ENCODE data around the gene LRCH4. TPM values are rescaled to one million over a fixed set of nuclear protein-coding genes. Genes with fewer than 3 reads are reported as not detected.

LRCH4 gene
- total and polyA plus RNA-seq, 9 of the 15 experiments (the other 6 are each of a cell fraction or from before 2014, with no cell fraction given), result 0.06 to 63.3 (median 15.0) TPM

DNA sequence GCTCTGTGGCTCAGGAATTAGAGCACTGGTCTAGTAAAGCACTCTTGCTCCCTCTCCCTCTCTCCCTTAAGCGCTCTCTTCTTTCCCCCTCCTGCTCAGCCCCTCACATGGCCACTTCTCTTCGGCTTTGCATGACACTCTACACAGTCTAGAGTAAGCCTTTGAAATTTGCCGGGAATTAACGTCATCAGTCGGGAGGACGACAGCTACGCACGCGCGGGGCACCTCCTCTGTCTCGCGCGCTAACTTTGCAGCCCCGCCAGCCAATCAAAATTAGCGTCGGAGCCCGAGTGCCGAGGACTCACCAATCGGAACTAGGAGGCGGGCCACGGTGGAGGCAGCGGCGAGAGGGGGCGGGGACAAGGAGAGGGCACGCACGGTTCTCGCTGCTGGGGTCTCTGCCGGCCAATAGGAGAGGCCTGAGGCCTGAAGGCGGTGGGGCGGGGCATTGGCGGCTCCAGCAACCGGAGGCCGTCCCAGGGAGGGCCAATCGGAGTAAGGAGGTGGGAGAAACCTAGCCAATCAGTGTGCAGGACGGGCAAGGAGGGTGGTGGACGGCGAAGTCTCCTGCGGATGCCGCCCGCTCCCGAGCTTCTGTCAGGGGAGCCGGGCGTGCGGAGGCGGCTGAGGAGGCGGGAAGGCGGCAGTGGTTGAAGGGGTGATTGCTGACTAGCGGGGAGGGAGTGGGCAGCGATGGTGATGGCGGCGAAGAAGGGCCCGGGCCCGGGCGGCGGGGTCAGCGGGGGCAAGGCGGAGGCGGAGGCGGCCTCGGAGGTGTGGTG is 47.1 kb downstream of the LRCH4 start, which contains the start of gene AGFG2 (continued):
- peak; percentile 79 for TF ChIP-seq MXD1 (CRISPR knock-in tag; IDR thresholded peaks at IDR 0.05; ENCODE audit: borderline replicate concordance, poor library complexity, severe bottlenecking)
- no peak for TF ChIP-seq ZNF717 (CRISPR knock-in tag; IDR thresholded peaks at IDR 0.05)
- TF ChIP-seq RB1 (IDR thresholded peaks at IDR 0.05; ENCODE audit: low read depth), result peak; percentile 58; the same call in 1 of the 2 replicates
- no peak for TF ChIP-seq HDAC6 (IDR thresholded peaks at IDR 0.05; ENCODE audit: low read depth, low read length)
- no peak for TF ChIP-seq CEBPB (tag; IDR thresholded peaks at IDR 0.05)
- TF ChIP-seq ZSCAN32 (CRISPR knock-in tag; IDR thresholded peaks at IDR 0.05), result no peak
- TF ChIP-seq SPI1 (IDR thresholded peaks at IDR 0.05; ENCODE audit: borderline replicate concordance, low read depth, low read length), result no peak
- TF ChIP-seq ZKSCAN1 (IDR thresholded peaks at IDR 0.05; ENCODE audit: low read depth, low read length), result 0 out of 2 replicates have a peak, but pooled peaks have one; percentile 24
- TF ChIP-seq CEBPG (CRISPR knock-in tag; IDR thresholded peaks at IDR 0.05), result peak; percentile 83
- TF ChIP-seq CEBPG (tag; conservative IDR thresholded peaks at IDR 0.05 in 1 of 2, IDR thresholded peaks at IDR 0.05 in 1 of 2), result no peak
- peak; percentile 72 for TF ChIP-seq TCF7L2 (IDR thresholded peaks at IDR 0.05; ENCODE audit: low read depth, low read length)
- TF ChIP-seq NUFIP1 (IDR thresholded peaks at IDR 0.05; ENCODE audit: partially characterized antibody), result no peak
- TF ChIP-seq, protein P1, sequence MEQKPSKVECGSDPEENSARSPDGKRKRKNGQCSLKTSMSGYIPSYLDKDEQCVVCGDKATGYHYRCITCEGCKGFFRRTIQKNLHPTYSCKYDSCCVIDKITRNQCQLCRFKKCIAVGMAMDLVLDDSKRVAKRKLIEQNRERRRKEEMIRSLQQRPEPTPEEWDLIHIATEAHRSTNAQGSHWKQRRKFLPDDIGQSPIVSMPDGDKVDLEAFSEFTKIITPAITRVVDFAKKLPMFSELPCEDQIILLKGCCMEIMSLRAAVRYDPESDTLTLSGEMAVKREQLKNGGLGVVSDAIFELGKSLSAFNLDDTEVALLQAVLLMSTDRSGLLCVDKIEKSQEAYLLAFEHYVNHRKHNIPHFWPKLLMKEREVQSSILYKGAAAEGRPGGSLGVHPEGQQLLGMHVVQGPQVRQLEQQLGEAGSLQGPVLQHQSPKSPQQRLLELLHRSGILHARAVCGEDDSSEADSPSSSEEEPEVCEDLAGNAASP (IDR thresholded peaks at IDR 0.05), result no peak
- peak; percentile 85 for TF ChIP-seq MXI1 (IDR thresholded peaks at IDR 0.05; ENCODE audit: low read depth, low read length)
- TF ChIP-seq KDM2B (CRISPR knock-in tag; IDR thresholded peaks at IDR 0.05), result peak; percentile 75; the same call in 1 of the 2 replicates
- peak; percentile 75; the same call in 1 of the 2 replicates for TF ChIP-seq POLR2AphosphoS5 (IDR thresholded peaks at IDR 0.05; ENCODE audit: control insufficient read depth, insufficient read depth, low read depth, low read length)
- no peak for TF ChIP-seq ZNF551 (CRISPR knock-in tag; IDR thresholded peaks at IDR 0.05)
- peak; percentile 100 for TF ChIP-seq E2F8 (IDR thresholded peaks at IDR 0.05; ENCODE audit: low read depth, partially characterized antibody)
- TF ChIP-seq RCOR1 (IDR thresholded peaks at IDR 0.05; ENCODE audit: borderline replicate concordance in 1 of 2, low read depth in 2 of 2, low read length in 2 of 2), result peak in 1 of 2 experiments; percentile 2; a peak in 2 of 4 replicates
- TF ChIP-seq ARNT (IDR thresholded peaks at IDR 0.05), result peak in 1 of 2 experiments; percentile 74; a peak in 1 of 4 replicates
- peak; percentile 96 for TF ChIP-seq L3MBTL2 (IDR thresholded peaks at IDR 0.05)
- TF ChIP-seq KLF16 (IDR thresholded peaks at IDR 0.05), result no peak

Data from K562 (cell line).